ENCODE measurements around the gene LUZP2. TPM values are rescaled to one million over a fixed set of nuclear protein-coding genes. Genes with fewer than 3 reads are reported as not detected.

Gene LUZP2
- total and polyA plus RNA-seq, 4 experiments from 2014 or later: not detected

GRCh38 chr11:24515632-24516031 lies 18.8 kb downstream of the LUZP2 start:
- no peaks in the 10 kb centered on the region for H3K27me3 ChIP-seq (ENCODE audit: insufficient read depth, low read length)
- H3K36me3 ChIP-seq (ENCODE audit: insufficient read depth, low read length): no peaks in the 10 kb centered on the region
- no peak for DNase-seq
- peaks cover 0 to 25% (median 13%) of the 10 kb centered on the region in 8 donors for H3K9me3 Mint-ChIP-seq
- no peaks in the 10 kb centered on the region for H3K36me3 Mint-ChIP-seq
- H3K9me3 ChIP-seq (ENCODE audit: control insufficient read depth in 1 of 2, low read length in 2 of 2): no peaks in the 10 kb centered on the region
- H3K27ac Mint-ChIP-seq: no peak overlapping the region
- H3K4me3 Mint-ChIP-seq: peak overlapping the region in 1 of 8 donors; percentile 15
- H3K4me1 ChIP-seq (ENCODE audit: insufficient read depth, low read length): no peaks in the 10 kb centered on the region
- no peaks in the 10 kb centered on the region for H3K27me3 Mint-ChIP-seq
- intact Hi-C loops (cut with micrococcal nuclease): no loop called here
- POLR2A ChIA-PET (ENCODE audit: partially characterized antibody): no interaction called here
- CTCF ChIA-PET (ENCODE audit: partially characterized antibody): no interaction called here
- no peaks in the 10 kb centered on the region for H3K4me1 Mint-ChIP-seq
- no peak overlapping the region for H3K4me3 ChIP-seq (ENCODE audit: low read length in 2 of 2)
- H3K27ac ChIP-seq (ENCODE audit: low read depth, low read length): no peak overlapping the region

- POLR2A ChIA-PET (ENCODE audit: partially characterized antibody): no interaction called here
- H3K36me3 ChIP-seq (ENCODE audit: insufficient read depth, low read length): no peaks in the 10 kb centered on the region
- no peaks in the 10 kb centered on the region for H3K9me3 ChIP-seq (ENCODE audit: control insufficient read depth in 1 of 2, low read length in 2 of 2)
- H3K4me3 Mint-ChIP-seq: no peak overlapping the region
- no peak overlapping the region for H3K27ac ChIP-seq (ENCODE audit: low read depth, low read length)
- H3K27me3 Mint-ChIP-seq: no peaks in the 10 kb centered on the region
- peaks cover 0 to 23% (median 13%) of the 10 kb centered on the region in 8 donors for H3K9me3 Mint-ChIP-seq
- H3K27me3 ChIP-seq (ENCODE audit: insufficient read depth, low read length): no peaks in the 10 kb centered on the region
- no peaks in the 10 kb centered on the region for H3K4me1 ChIP-seq (ENCODE audit: insufficient read depth, low read length)
- H3K27ac Mint-ChIP-seq: no peak overlapping the region
- CTCF ChIA-PET (ENCODE audit: partially characterized antibody): no interaction called here
- no peaks in the 10 kb centered on the region for H3K36me3 Mint-ChIP-seq
- no peak for DNase-seq
- no peaks in the 10 kb centered on the region for H3K4me1 Mint-ChIP-seq
- intact Hi-C loops (cut with micrococcal nuclease): no loop called here
- no peak overlapping the region for H3K4me3 ChIP-seq (ENCODE audit: low read length in 2 of 2)
Observed at GRCh38 chr11:24516638-24517037, 19.8 kb downstream of the LUZP2 start.

- POLR2A ChIA-PET (ENCODE audit: partially characterized antibody): no interaction called here
- Mint-ChIP-seq H3K27me3 (no peaks in the 10 kb centered on the region), H3K4me3 (no peak overlapping the region), H3K9me3 (peaks cover 0 to 9% (median 6%) of the 10 kb centered on the region in 8 donors), H3K4me1 (no peaks in the 10 kb centered on the region), H3K36me3 (no peaks in the 10 kb centered on the region), H3K27ac (no peak overlapping the region)
- H3K36me3 ChIP-seq (ENCODE audit: insufficient read depth, low read length): no peaks in the 10 kb centered on the region
- no peak overlapping the region for H3K27ac ChIP-seq (ENCODE audit: low read depth, low read length)
- intact Hi-C loops (cut with micrococcal nuclease): no loop called here
- no peaks in the 10 kb centered on the region for H3K9me3 ChIP-seq (ENCODE audit: control insufficient read depth in 1 of 2, low read length in 2 of 2)
- CTCF ChIA-PET (ENCODE audit: partially characterized antibody): no interaction called here
- H3K4me3 ChIP-seq (ENCODE audit: low read length in 2 of 2): no peak overlapping the region
- H3K4me1 ChIP-seq (ENCODE audit: insufficient read depth, low read length): no peaks in the 10 kb centered on the region
- no peak for DNase-seq
- no peaks in the 10 kb centered on the region for H3K27me3 ChIP-seq (ENCODE audit: insufficient read depth, low read length)
Observed at GRCh38 chr11:24521601-24522000, 24.7 kb downstream of the LUZP2 start.

- DNase-seq: no peak
- H3K27me3 Mint-ChIP-seq: no peaks in the 10 kb centered on the region
- Histone ChIP-seq H3K27ac (ENCODE audit: low read depth, low read length) (no peak overlapping the region), H3K36me3 (ENCODE audit: insufficient read depth, low read length) (no peaks in the 10 kb centered on the region), H3K27me3 (ENCODE audit: insufficient read depth, low read length) (no peaks in the 10 kb centered on the region), H3K4me1 (ENCODE audit: insufficient read depth, low read length) (no peaks in the 10 kb centered on the region), H3K4me3 (ENCODE audit: low read length in 2 of 2) (no peak overlapping the region), H3K9me3 (ENCODE audit: control insufficient read depth in 1 of 2, low read length in 2 of 2) (no peaks in the 10 kb centered on the region)
- CTCF ChIA-PET (ENCODE audit: partially characterized antibody): no interaction called here
- H3K36me3 Mint-ChIP-seq: no peaks in the 10 kb centered on the region
- H3K4me1 Mint-ChIP-seq: no peaks in the 10 kb centered on the region
- peaks cover 0 to 9% (median 5%) of the 10 kb centered on the region in 8 donors for H3K9me3 Mint-ChIP-seq
- no peak overlapping the region for H3K27ac Mint-ChIP-seq
- intact Hi-C loops (cut with micrococcal nuclease): no loop called here
- POLR2A ChIA-PET (ENCODE audit: partially characterized antibody): no interaction called here
- no peak overlapping the region for H3K4me3 Mint-ChIP-seq
Observed at GRCh38 chr11:24524156-24524555, 27.3 kb downstream of the LUZP2 start.

GRCh38 chr11:24531528-24531927 lies 34.7 kb downstream of the LUZP2 start:
- H3K9me3 Mint-ChIP-seq: peaks cover 0 to 10% (median 7%) of the 10 kb centered on the region in 8 donors
- H3K4me3 Mint-ChIP-seq: no peak overlapping the region
- H3K4me1 Mint-ChIP-seq: no peaks in the 10 kb centered on the region
- H3K36me3 ChIP-seq (ENCODE audit: insufficient read depth, low read length): no peaks in the 10 kb centered on the region
- intact Hi-C loops (cut with micrococcal nuclease): no loop called here
- DNase-seq: no peak
- no peak overlapping the region for H3K27ac Mint-ChIP-seq
- no peak overlapping the region for H3K27ac ChIP-seq (ENCODE audit: low read depth, low read length)
- no peaks in the 10 kb centered on the region for H3K4me1 ChIP-seq (ENCODE audit: insufficient read depth, low read length)
- POLR2A ChIA-PET (ENCODE audit: partially characterized antibody): no interaction called here
- CTCF ChIA-PET (ENCODE audit: partially characterized antibody): no interaction called here
- H3K27me3 ChIP-seq (ENCODE audit: insufficient read depth, low read length): no peaks in the 10 kb centered on the region
- no peaks in the 10 kb centered on the region for H3K36me3 Mint-ChIP-seq
- H3K9me3 ChIP-seq (ENCODE audit: control insufficient read depth in 1 of 2, low read length in 2 of 2): no peaks in the 10 kb centered on the region
- H3K4me3 ChIP-seq (ENCODE audit: low read length in 2 of 2): no peak overlapping the region
- H3K27me3 Mint-ChIP-seq: no peaks in the 10 kb centered on the region

- H3K9me3 ChIP-seq (ENCODE audit: control insufficient read depth in 1 of 2, low read length in 2 of 2): peaks cover 0 to 3% of the 10 kb centered on the region in 2 donors
- Mint-ChIP-seq H3K36me3 (no peaks in the 10 kb centered on the region), H3K9me3 (peaks cover 7 to 41% (median 11%) of the 10 kb centered on the region in 8 donors), H3K4me3 (no peak overlapping the region), H3K27ac (no peak overlapping the region), H3K4me1 (no peaks in the 10 kb centered on the region), H3K27me3 (no peaks in the 10 kb centered on the region)
- CTCF ChIA-PET (ENCODE audit: partially characterized antibody): no interaction called here
- intact Hi-C loops (cut with micrococcal nuclease): no loop called here
- no peaks in the 10 kb centered on the region for H3K4me1 ChIP-seq (ENCODE audit: insufficient read depth, low read length)
- POLR2A ChIA-PET (ENCODE audit: partially characterized antibody): no interaction called here
- DNase-seq: no peak
- H3K27ac ChIP-seq (ENCODE audit: low read depth, low read length): no peak overlapping the region
- H3K36me3 ChIP-seq (ENCODE audit: insufficient read depth, low read length): no peaks in the 10 kb centered on the region
- no peak overlapping the region for H3K4me3 ChIP-seq (ENCODE audit: low read length in 2 of 2)
- H3K27me3 ChIP-seq (ENCODE audit: insufficient read depth, low read length): no peaks in the 10 kb centered on the region
Observed at GRCh38 chr11:24543771-24544170, 46.9 kb downstream of the LUZP2 start.

GRCh38 chr11:24556693-24557092 lies 59.8 kb downstream of the LUZP2 start:
- no peaks in the 10 kb centered on the region for H3K27me3 Mint-ChIP-seq
- no peak overlapping the region for H3K4me3 Mint-ChIP-seq
- peaks cover 0 to 22% (median 7%) of the 10 kb centered on the region in 8 donors for H3K9me3 Mint-ChIP-seq
- ChIA-PET POLR2A (ENCODE audit: partially characterized antibody) (no interaction called here), CTCF (ENCODE audit: partially characterized antibody) (no interaction called here)
- no peaks in the 10 kb centered on the region for H3K36me3 Mint-ChIP-seq
- no peaks in the 10 kb centered on the region for H3K4me1 ChIP-seq (ENCODE audit: insufficient read depth, low read length)
- DNase-seq: no peak
- no peak overlapping the region for H3K4me3 ChIP-seq (ENCODE audit: low read length in 2 of 2)
- no peaks in the 10 kb centered on the region for H3K9me3 ChIP-seq (ENCODE audit: control insufficient read depth in 1 of 2, low read length in 2 of 2)
- no peaks in the 10 kb centered on the region for H3K36me3 ChIP-seq (ENCODE audit: insufficient read depth, low read length)
- intact Hi-C loops (cut with micrococcal nuclease): no loop called here
- no peak overlapping the region for H3K27ac Mint-ChIP-seq
- H3K27ac ChIP-seq (ENCODE audit: low read depth, low read length): no peak overlapping the region
- no peaks in the 10 kb centered on the region for H3K4me1 Mint-ChIP-seq
- no peaks in the 10 kb centered on the region for H3K27me3 ChIP-seq (ENCODE audit: insufficient read depth, low read length)

GRCh38 chr11:24559315-24559714 lies 62.5 kb downstream of the LUZP2 start:
- Mint-ChIP-seq H3K4me1 (no peaks in the 10 kb centered on the region), H3K27me3 (no peaks in the 10 kb centered on the region), H3K27ac (no peak overlapping the region), H3K9me3 (peaks cover 0 to 25% (median 8%) of the 10 kb centered on the region in 8 donors), H3K36me3 (no peaks in the 10 kb centered on the region), H3K4me3 (no peak overlapping the region)
- POLR2A ChIA-PET (ENCODE audit: partially characterized antibody): no interaction called here
- H3K9me3 ChIP-seq (ENCODE audit: control insufficient read depth in 1 of 2, low read length in 2 of 2): no peaks in the 10 kb centered on the region
- no peak overlapping the region for H3K4me3 ChIP-seq (ENCODE audit: low read length in 2 of 2)
- H3K36me3 ChIP-seq (ENCODE audit: insufficient read depth, low read length): no peaks in the 10 kb centered on the region
- CTCF ChIA-PET (ENCODE audit: partially characterized antibody): no interaction called here
- no peak for DNase-seq
- no peak overlapping the region for H3K27ac ChIP-seq (ENCODE audit: low read depth, low read length)
- intact Hi-C loops (cut with micrococcal nuclease): no loop called here
- no peaks in the 10 kb centered on the region for H3K4me1 ChIP-seq (ENCODE audit: insufficient read depth, low read length)
- H3K27me3 ChIP-seq (ENCODE audit: insufficient read depth, low read length): no peaks in the 10 kb centered on the region

Data from CD4-positive, alpha-beta memory T cell (primary cell).